ENCODE measurements around the gene NKX1-1. TPM values are rescaled to one million over a fixed set of nuclear protein-coding genes. Genes with fewer than 3 reads are reported as not detected.
"Not testable (repeated sequence)": the region's sequence is repeated elsewhere in the genome, so short reads cannot be mapped to it uniquely, and the experiment has no call there.

Gene NKX1-1
- total RNA-seq, 1 experiment from 2014 or later: not detected

DNA sequence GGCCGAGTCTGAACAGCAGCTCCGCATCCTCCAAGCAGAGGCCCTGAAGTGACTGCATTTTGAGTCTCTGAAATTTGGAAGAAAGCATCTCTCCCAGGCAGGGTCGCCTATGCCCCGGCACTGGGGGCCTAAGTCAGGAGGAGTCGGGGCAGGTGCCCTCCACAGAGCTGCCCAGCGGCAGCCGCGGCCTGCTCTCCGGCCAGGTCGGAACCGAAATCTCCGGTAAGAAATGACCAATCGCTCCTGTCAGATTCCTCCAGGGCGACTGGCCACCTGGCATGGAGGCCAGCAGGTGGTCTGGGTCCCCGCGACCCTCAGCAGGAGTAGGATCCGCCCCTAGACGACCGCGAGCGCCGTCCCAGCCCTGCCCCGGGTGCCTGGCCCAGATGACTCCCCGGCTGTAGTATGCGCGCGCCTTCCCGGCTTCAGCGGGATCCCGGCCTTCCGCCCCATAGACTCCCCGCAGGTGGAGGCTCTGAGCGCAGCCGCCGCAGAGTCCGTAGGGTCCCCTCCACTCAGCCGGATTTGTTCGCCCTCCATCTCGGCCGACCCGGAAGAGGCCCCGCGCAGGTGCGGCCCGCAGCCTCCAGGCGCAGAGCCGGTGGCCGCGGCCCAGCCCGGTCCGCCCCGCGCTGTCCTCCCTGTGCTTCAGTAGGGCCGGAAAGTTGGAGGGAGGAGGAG, 1.5 kb downstream of the NKX1-1 start:
- peak; percentile 5 for DNase-seq (ENCODE audit: low read depth)

DNA sequence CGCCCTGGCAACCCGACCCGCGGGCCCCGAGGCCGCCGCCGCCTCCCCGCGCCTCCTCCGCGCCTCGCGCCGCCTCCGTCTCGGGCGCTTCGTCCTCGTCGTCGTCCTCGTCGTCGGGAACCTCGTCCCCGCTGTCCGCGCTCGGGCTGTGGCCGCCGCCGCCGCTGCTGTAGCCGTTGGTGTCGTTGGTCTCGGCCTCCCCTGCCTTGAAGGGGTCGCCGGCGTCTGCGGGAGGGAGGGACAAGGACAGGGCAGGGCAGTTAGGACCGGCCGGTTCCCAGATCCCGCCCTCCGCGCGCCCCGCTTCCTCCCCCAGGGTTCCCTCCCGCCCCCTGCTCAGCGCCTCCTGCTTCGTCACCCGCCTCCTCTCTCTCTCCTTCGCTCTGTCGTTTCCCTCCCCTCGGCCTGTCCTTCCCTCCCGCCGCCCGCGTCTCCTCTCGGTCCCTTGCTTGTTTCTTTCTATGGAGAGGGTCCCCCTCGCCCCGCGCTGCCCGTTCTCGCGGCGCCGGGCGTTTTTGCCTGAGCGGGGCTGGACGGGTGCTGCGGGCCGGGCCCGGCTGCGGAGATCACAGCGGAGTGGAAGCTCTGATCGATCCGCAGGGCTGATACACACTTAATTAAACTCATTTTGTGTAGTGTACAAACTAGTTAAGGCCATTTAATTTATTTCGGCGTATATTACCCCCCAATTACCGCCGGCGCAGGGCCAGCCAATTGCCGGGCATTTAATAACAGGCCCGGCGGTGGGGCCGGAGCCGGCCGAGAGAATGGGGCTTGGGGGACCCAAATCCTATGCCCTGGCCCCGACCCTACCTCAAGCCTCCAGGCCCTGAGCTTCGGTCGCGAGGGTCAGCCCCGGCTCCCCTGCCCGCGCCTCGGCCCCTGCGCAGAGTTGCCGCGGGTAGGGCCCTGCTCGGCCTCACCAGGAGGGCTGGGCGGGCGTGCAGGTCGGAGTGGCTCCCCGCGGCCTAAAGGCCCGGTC, 2.4 kb downstream of the NKX1-1 start:
- DNase-seq (ENCODE audit: low read depth): peak; percentile 33

DNA sequence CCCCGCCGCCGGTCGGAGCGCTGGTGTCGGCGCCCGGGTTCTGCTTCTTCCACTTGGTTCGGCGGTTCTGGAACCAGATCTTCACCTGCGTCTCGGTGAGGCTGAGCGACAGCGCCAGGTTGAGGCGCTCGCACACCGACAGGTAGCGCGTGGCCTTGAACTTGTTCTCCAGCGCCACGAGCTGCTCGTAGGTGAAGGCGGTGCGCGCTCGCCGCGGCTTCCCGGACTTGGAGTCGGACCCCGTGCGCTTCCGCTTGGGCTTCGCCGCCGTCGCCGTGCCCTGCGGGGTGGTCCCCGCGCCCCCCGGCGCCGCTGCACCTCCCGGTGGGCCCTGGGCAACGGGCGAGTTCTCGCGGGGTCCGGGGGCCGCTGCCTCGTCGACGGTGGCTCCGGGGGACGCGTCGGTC, 3.1 kb downstream of the NKX1-1 start:
- peak; percentile 12 for DNase-seq (ENCODE audit: low read depth)

DNA sequence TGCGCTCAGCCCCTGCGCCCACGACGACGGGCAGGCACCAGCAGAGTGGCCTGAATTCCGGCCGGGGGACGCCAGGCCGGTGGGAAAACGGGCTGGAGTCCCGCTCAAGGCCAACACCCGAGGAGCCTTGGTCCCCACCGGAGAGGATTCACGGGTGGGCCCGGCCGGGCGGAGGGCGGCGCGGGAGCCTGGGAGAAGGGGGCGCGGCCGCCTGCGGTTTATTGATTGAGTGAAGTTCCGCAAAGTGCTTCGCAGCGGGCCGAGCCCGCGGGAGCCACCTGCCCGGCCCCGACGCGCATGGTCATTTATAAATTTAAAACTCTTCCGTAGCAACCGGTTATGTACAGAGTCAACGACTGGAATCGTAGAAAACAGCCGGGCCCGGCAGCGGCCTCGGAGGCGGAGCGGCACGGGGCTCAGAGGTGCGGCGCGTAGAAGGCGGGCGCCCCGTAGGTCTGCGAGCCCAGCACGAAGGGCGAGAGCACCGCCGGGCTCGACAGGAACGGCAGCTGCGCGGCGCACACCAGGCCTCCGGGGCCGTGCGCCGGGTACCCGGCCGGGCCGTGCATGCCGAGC, 3.6 kb downstream of the NKX1-1 start:
- DNase-seq (ENCODE audit: low read depth): peak; percentile 5

DNA sequence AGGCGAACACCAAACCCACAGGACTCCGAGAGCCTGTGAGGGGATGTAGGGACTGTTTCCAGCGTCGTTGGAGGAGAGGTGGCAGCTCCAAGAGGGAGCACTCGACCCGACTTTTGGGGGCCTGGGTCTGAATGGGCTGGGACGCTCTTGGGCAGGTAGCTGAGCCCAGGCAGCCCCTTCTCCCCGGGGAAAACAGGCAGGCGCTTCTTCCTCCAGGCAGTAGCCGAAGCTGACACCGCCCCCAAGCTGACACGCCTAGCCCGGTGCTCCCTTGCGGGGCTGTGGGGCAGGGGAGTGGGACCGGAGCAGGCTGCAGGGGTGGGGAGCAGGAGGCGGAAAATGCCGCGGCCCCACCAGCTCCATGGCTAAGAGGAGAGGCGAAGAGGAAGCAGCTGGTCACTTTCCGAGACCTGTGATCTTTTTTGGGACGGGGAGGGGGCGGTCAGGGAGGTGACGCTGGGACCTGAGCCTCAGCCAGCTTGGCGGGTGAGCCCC, 4.2 kb downstream of the NKX1-1 start:
- DNase-seq (ENCODE audit: low read depth): peak; percentile 2

DNA sequence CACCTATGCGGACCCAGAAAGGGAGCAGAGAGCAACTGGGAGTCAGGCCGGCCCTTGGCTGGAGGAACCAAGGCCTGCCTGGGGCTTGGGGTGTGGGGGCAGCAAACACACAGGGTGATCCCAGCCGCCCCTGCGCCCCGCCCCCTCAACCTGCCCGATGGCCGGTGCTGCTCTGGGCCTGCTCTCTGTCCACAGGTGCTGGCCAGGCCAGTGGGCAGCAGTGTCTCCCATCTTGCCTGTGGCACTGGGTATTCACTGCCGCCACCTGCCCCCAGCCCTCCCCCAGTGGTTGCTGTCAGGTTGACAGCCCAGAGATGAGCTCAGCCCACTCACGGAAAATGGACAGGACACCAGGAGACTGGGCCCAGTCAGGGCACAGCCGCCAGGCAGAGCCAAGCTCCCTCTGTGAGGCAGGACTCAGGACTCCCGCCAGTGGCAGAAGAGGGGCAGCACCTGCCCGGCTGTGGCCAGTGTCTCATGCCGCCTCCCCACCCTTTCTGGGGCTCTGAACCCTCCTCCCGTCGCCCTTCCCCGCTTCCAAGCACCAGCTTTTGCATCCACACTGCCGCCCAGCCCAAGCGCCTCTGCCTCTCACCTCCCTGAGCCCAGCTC, 4.7 kb downstream of the NKX1-1 start:
- DNase-seq (ENCODE audit: low read depth): peak; percentile 9

DNA sequence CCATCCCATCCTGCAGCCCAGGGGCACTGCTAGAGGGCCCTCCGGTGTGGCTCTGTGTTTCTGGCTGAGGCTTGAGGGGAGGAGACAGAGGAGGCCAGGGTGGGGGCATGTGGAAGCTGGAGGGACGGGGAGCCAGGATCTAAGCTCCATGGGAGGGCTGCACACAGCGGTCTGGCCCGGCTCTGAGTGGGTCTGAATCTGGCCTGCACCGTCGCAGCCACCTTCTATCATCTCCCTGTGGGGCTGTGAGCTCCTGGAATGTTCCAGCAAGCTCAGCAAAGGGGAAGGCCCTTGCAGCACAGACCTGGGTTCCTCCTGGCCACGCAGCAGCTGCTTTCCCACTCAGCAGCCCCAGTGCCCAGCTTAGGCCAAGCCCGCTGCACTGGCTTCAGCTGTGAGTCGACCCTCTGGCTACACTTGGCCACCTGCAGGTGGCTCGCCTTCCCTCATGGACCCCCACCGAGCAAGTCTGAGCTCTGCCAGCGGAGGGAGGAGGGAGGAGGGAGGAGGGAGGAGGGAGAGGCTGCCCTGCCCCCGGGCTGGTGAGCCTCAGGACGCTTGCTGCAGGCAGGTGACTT, 5.3 kb downstream of the NKX1-1 start:
- peak; percentile 4 for DNase-seq (ENCODE audit: low read depth)

DNA sequence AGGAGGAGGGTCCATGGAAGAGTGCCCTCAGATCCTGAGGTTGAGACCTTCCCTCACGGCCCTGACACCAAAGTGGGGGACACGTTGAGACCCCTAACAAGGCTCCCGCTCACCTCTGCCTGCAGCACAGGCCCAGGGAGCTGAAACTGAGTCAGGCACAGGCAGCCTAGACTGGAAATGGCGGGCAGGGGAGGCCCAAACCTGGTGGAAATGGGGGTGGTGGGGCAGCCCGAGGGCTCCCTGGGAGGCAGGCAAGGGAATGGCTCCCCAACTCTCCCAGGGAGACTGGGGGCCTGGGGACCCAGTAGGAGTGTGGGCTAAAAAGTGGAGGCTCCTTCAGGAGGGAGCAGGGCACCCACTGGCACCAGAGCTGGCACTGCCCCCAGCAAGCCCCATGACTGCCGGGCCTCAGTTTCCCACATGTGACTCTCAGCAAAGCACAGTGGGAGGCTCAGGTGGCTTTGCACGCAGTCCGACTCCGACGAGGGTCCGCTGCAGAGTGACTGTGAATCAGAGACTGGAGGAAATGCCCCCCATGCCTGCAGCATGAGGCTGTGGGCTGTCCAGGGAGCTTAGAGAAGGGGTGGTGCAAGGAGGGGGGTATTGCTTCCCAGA, 5.9 kb downstream of the NKX1-1 start:
- peak; percentile 1 for DNase-seq (ENCODE audit: low read depth)

DNA sequence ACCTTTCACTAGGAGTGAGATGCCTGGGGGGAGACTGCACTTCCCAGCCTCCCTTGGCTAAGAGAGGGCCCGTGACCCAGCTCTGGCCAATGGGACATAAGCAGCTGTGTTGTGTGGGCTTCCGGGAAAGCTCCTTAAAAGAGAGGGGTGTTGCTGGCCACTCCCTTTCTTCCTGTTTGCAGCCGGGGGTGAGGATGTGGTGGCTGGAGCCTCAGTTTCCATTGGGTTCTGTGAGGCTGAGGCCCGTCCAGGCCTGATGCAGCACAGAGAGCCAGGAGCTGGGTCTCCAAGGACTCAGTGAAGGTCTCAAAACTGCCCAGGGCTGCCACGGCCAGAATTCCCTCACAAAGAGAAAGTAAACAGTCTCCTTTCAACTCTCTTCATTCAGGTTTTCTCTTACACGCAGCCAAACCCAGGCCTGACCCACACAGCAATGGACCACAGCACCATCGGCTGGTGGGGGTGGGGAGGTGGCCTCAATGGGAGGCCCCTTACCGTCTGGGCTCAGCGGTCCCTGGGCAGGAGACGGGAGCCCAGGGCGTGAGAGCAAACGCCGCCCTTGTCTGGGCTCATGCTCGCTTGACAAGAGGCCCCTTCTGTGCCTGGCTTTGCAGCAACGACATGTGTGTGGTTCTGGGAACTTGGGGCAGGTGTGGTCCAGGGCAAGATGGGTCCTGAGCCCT, 6.6 kb downstream of the NKX1-1 start:
- peak; percentile 26 for DNase-seq (ENCODE audit: low read depth)

DNA sequence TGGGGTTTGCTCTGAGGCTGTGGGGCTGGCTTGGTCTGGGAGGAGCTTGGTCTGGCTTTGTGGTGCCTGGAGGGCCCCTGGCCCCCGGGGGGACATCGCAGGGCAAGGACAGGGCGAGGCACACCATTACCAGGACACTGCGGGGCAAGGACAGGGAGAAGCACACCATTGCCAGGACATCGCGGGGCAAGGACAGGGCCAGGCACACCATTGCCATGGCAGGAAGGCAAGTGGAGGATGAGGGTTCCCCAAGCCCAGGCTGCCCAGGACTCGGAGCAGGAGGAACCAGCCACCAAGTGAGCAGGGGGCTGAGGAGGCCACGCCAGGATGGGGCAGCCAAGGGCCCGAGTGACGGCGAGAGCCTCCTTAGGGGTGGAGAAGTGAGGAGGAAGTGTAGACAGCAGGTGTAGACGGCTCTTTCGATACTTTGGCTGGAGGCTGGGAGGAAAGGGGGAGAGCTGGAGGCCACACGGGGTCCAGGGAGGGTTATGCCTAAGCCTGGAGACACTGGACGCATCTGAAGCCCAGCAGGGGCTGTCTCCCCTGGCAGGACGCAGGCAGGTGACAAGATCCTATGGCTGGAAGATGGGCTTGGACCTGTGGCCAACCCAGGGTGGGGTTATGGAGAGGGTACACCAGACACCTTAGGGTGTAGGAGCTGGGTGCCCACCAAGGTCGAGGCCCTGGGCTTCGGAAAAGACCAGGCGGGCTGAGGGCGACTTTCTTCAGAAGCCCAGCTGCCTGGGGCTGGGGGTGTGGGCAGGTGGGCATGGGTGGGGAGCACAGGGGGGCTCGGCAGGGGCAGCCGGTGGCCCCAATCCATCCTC, 7.3 kb downstream of the NKX1-1 start:
- DNase-seq (ENCODE audit: low read depth): peak; percentile 2

DNA sequence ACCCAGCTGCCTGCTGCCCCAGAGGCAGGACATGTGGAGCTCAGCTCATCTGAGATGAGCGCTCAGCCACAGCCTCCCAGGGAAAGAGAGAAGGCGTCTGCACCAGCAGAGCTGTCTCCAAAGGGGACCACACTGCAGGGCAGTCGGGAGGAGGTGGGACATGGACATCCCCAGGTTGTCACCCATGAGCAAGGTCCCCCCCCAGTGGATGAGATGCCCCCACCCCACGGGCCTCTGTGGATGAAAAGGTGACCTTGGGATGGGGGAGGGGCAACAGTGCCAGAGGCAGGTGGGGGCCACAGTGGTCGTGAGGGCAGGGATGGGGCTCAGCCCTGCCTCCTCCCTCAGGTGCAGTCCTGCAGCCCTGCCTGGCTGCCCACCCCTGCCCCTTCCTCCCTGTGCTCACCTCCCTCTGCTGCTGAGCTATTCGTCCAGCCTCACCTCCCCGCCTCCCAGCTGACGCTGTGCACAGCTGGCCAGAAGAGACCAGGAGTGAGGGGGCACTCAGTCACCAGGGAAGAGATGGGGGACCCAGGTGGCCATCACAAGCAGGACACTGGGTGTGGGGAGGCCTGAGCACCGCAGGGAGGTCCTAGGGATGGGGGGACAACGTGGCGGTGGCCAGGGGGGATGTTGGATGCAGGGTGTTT, 9.3 kb downstream of the NKX1-1 start:
- DNase-seq (ENCODE audit: low read depth): peak; percentile 1

DNA sequence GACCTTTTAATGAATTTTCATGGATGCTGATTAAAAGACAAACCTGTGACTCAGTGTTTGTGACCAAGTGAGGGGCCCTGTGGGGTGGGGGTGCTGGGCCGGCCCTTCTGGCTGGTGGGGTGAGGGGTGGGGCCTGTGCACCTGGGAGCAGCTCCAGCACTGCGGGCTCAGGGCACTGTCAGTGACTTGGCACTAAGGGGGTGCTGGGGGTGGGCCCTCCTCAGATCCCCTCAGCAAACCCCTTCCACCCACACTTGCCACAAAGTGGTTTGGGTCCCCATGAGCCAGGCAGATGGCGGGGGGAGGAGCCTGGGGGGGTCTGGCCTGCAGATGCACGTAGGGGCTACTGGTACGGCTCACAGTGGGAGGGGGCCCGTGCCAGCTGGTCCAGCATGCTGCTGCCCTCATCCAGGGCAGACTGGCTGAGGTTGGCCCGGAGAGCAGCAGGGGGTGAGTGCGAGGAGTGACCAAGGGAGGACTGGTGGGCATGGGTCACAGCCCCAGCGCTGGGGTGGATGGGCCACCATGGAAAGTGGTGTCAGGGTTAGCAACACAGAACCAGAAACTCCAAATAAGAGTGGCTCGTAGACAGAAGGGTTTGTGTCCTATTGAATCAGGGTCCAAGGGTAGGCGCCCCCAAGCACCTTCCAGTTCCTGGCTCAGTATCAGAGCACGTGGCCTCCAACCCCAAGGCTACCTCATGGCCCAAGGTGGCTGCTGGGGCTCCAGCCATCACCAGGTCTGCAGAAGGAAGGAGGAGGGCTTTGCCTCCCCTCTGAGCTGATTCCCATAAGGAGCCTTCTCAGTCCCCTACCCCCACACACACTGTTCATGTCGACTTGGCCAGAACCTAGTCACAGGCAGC, 10.1 kb downstream of the NKX1-1 start:
- DNase-seq (ENCODE audit: low read depth): no peak

DNA sequence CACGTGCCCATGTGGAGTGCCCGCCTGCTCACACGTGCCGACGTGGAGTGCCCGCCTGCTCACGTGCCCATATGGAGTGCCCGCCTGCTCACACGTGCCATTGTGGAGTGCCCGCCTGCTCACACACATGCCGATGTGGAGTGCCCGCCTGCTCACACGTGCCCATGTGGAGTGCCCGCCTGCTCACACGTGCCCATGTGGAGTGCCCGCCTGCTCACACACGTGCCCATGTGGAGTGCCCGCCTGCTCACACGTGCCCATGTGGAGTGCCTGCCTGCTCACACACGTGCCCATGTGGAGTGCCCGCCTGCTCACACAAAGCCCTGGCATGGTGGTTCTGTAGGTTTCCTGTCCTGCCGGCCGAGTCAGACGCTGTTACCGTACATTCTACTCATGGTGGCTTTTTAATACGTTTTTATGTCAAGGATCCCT, 10.8 kb downstream of the NKX1-1 start:
- DNase-seq (ENCODE audit: low read depth): not testable (repeated sequence)

DNA sequence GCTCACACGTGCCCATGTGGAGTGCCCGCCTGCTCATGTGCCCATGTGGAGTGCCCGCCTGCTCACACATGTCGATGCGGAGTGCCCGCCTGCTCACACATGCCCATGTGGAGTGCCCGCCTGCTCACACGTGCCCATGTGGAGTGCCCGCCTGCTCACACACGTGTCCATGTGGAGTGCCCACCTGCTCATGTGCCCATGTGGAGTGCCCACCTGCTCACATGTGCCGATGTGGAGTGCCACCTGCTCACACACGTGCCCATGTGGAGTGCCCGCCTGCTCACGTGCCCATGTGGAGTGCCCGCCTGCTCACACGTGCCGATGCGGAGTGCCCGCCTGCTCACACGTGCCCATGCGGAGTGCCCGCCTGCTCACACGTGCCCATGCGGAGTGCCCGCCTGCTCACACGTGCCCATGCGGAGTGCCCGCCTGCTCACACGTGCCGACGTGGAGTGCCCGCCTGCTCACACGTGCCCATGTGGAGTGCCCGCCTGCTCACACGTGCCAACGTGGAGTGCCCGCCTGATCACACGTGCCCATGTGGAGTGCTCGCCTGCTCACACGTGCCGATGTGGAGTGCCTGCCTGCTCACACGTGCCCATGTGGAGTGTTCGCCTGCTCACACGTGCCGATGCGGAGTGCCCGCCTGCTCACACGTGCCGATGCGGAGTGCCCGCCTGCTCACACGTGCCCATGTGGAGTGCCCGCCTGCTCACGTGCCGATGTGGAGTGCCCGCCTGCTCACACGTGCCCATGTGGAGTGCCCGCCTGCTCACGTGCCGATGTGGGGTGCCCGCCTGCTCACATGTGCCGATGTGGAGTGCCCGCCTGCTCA, 11.5 kb downstream of the NKX1-1 start:
- DNase-seq (ENCODE audit: low read depth): not testable (repeated sequence)

DNA sequence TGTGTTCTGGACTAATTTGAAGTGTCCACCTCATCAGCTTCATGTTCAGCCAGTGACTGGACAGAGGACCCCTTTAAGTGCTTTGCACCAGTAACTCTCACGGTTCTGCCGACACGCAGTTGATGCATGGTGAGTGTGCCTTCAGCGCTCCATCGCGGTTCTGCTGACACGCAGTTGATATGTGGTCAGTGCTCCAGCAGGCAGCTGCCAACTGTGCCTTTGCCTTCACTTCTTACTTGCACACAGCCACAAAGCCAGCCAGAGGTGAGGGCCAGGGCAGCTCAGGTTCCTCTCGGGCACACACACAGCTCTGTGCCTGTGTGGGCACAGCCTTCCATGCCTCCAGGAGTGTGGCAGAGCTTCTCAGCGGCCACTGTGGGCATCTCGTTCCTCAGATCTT, 12.4 kb downstream of the NKX1-1 start:
- no peak for DNase-seq (ENCODE audit: low read depth)

DNA sequence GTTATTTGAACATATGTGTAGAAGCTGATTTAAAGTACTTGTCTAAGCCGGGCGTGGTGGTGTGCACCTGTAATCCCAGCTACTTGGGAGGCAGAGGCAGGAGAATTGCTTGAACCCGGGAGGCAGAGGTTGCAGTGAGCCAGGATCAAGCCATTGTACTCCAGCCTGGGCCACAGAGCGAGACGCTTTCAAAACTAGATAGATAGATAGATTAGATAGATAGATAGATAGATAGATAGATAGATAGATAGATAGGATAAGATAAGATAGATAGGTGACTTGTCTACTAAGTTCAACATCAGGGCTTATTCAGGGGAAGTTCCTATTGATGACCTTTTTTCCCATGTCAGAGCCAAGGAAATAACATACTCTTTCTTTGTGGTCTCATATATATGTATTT, 12.9 kb downstream of the NKX1-1 start:
- DNase-seq (ENCODE audit: low read depth): not testable (repeated sequence)

All from Daoy (cell line).